ENCODE measurements around the gene UBXN10.
"Not testable (repeated sequence)": the region's sequence is repeated elsewhere in the genome, so short reads cannot be mapped to it uniquely, and the experiment has no call there.

DNA sequence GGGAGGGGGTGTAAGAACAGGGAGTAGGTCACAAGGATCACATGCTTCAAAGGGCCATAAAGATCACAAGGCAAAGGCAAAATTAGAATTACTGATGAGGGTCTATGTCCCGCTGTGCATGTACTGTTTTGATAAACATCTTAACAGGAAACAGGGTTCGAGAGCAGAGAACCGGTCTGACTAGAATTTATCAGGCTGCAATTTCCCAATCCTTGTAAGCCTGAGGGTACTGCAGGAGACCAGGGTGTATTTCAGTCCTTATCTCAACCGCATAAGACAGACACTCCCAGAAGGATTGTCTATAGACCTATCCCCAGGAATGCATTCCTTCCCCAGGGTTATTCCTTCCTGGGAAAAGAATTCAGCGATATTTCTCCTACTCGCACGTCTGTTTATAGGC is 46.7 kb downstream of the UBXN10 start:
- not testable (repeated sequence) for TF ChIP-seq CTCF, POLR2A, EP300 (IDR thresholded peaks at IDR 0.05)
